Mesodermal cell (in vitro differentiated cells): ENCODE measurements around the gene IGFLR1. TPM values are rescaled to one million over a fixed set of nuclear protein-coding genes. Genes with fewer than 3 reads are reported as not detected.

Source experiments
- H3K27ac ChIP-seq: 2 replicates; pipeline ENCODE4 v1.7.0; 2013; ENCODE audit warnings: mild to moderate bottlenecking, low read depth, low read length, moderate library complexity; ENCODE audit not compliant: severe bottlenecking
- H3K36me3 ChIP-seq: 2 replicates; pipeline ENCODE4 v1.7.1; 2013; ENCODE audit warnings: mild to moderate bottlenecking, low read length, moderate library complexity; ENCODE audit not compliant: control insufficient read depth, insufficient read depth
- H3K4me1 ChIP-seq: one replicate; pipeline ENCODE4 v1.7.1; 2013; ENCODE audit warnings: mild to moderate bottlenecking, low read length; ENCODE audit not compliant: insufficient read depth, control insufficient read depth, poor library complexity, severe bottlenecking
- H3K4me3 ChIP-seq: 2 replicates; pipeline ENCODE4 v1.7.0; 2013; ENCODE audit warnings: low read length, control low read depth, mild to moderate bottlenecking; ENCODE audit not compliant: insufficient read depth, poor library complexity, severe bottlenecking; ENCODE audit errors: extremely low read depth
- H3K9me3 ChIP-seq: 2 replicates; pipeline ENCODE4 v1.7.1; 2013; ENCODE audit warnings: mild to moderate bottlenecking, low read length, moderate library complexity; ENCODE audit not compliant: control insufficient read depth
- WGBS, 2 experiments: methylation state at CpG; one replicate each; pipeline ENCODE4 v1.1.5; 2013; ENCODE audit warnings: missing lambda C conversion rate in 2 of 2; ENCODE audit not compliant: insufficient coverage in 2 of 2; 5-methylcytosine and 5-hydroxymethylcytosine counted together
- polyA plus RNA-seq, 2 experiments: library from polyadenylated mRNA; stranded (reverse); fragments of 50-300 nt; gene quantifications; one replicate each; pipeline ENCODE4 v1.2.3, GENCODE V29; 2013

The IGFLR1 gene
- polyA plus RNA-seq (2013, experiment 1 of 2), result 5.1 TPM
- polyA plus RNA-seq (2013, experiment 2 of 2), result 3.1 TPM

DNA sequence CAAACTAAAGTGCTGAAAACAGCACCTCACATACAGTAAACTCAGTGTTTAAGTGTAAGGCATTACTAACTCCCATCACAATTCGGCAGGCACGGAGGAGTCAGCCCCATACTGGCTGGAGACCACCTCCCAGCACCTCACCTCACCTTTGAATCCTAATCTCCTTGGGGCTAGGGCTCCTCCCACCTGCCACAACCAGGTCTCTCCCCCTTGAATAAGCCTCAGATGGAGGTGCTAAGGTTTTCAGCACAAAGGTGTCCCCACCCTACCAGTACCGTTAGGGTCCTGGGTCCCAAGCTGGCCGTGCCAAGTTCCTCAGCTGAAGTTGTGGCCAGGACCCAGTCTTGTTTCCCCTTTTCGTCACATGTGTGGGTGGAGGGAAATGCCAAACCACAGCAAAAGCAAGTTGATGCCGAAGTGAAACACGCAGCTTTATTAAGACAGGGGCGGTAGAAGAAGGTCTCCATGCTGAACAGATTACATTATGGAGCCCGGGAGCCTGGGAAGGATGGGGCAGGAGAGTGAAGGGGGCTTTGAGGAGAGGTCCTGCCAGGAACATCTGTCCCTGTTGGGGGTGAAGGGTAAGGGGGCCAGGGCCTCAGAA, at the start of gene IGFLR1:
IGFLR1 (minus strand) TSS at position 332 of the 604 bp plus-strand sequence. CDS start 1,272 bp downstream, outside the sequence.
- Histone ChIP-seq H3K9me3 (no peaks in the 10 kb centered on the region), H3K36me3 (peaks cover 34% of the 10 kb centered on the region), H3K4me1 (peaks cover 19% of the 10 kb centered on the region), H3K27ac (peak within 1 kb of the TSS; percentile 10), H3K4me3 (peak within 1 kb of the TSS; percentile 56)
- 93 to 96% methylated on average over 7 to 9 of the region's 9 CpGs for WGBS, 2 experiments

GRCh38 chr19:35791814-35792279, 49.6 kb upstream of the IGFLR1 start:
- WGBS, 2 experiments, result 88 to 100% methylated on average over 6 of the region's 9 CpGs
- H3K4me1 ChIP-seq, result no peaks in the 10 kb centered on the region
- no peaks in the 10 kb centered on the region for H3K9me3 ChIP-seq
- H3K4me3 ChIP-seq, result no peak overlapping the region
- no peaks in the 10 kb centered on the region for H3K36me3 ChIP-seq
- no peak overlapping the region for H3K27ac ChIP-seq

GRCh38 chr19:35790981-35791813, 48.9 kb upstream of the IGFLR1 start:
- H3K4me3 ChIP-seq, result no peak overlapping the region
- WGBS, 2 experiments, result 81 to 82% methylated on average over 20 of the region's 20 CpGs

DNA sequence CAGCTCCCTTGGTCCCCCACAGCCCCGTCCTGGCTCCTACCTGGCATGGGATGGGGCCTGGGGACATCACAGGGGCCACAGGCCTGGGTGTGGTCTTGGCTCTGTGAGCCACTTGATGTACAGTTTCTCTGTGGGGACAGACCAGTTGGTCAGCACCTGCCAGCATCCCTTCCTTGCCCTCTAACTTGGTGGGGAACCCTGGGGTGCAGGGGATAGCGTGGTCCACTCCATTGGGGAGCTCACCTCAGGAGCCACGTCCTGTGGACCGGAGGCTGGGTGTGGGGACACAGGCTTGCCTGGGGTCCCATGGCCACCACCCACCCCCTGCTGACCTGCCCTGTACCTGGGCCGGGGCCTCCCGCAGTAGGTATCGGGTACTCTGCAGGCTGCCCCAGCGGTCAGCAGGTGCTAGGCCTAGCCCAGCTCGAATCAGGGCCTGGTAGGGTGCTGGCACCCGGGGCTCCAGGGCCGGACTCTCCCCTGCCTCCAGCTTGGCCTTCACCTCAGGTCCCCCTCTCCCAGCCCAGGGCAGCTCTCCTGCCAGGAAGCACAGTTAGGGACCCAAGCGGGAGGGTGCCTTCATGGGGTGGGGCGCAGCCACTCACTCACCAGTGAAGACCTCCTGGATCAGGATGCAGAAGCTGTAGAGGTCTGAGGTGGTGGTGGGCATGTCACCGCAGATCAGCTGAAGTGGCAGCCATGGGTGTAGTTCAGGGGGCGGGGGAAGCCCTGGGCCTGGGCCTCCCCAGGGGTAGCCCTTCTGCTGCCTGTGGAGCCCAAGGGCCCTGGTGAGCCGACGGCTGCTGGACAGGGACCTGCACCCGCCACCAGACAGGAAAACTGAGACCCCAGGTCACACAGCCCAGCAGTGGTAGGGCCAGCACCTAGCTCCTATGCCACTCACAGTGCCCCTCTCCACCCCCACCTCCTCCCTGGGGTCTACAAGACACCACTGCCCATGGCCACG, 48.0 kb upstream of the IGFLR1 start:
- no peaks in the 10 kb centered on the region for H3K9me3 ChIP-seq
- no peaks in the 10 kb centered on the region for H3K4me1 ChIP-seq
- H3K27ac ChIP-seq, result no peak overlapping the region
- H3K4me3 ChIP-seq, result no peak overlapping the region
- 91% methylated on average over 14 to 16 of the region's 19 CpGs for WGBS, 2 experiments
- H3K36me3 ChIP-seq, result peaks cover 8% of the 10 kb centered on the region

More at GRCh38 chr19:35790981-35791813, 48.9 kb upstream of the IGFLR1 start:
- H3K27ac ChIP-seq, result no peak overlapping the region
- H3K4me1 ChIP-seq, result no peaks in the 10 kb centered on the region
- no peaks in the 10 kb centered on the region for H3K36me3 ChIP-seq
- H3K9me3 ChIP-seq, result no peaks in the 10 kb centered on the region

DNA sequence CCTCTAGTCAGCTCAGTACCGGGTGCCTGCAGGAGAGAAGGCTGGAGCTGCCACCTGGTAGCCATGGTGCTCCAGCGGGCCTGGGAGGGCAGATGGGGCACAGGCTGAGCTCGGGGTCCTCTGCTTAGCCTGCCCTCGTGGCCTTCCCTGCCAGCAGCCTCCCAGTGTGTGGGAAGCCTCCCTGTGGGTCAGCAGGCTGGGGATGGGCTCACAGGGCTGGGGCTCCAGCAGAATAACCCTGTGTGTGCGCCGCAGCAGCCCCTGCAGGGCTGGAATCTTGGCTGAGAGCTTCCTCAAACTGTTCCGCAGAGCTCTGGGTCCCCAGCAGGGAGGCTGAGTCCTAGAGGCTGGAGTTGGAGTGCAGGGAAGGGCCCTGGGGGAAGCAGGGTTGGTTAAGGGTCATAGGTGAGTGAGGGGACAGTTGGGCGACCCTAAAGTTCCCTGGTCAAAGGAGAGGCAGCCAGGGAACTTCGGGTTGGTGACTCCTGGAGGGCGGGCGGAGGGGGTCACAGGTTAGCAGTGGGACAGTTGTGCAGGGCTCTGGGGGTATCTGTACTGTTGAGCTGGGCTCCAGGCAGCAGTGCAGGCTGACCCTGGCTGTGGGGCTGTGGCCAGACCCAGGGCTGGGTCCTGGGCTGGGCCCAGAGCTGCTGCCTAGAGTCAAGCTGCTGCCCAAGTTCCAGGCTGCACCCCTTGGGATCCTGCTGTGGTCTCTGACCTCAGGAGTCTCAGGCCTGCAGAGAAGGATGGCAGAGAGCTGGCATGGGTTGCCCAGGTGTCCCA, 47.1 kb upstream of the IGFLR1 start:
- no peak overlapping the region for H3K4me3 ChIP-seq
- no peaks in the 10 kb centered on the region for H3K9me3 ChIP-seq
- no peaks in the 10 kb centered on the region for H3K4me1 ChIP-seq
- peaks cover 8% of the 10 kb centered on the region for H3K36me3 ChIP-seq
- WGBS, 2 experiments, result 84 to 86% methylated on average over 9 to 11 of the region's 11 CpGs
- no peak overlapping the region for H3K27ac ChIP-seq

DNA sequence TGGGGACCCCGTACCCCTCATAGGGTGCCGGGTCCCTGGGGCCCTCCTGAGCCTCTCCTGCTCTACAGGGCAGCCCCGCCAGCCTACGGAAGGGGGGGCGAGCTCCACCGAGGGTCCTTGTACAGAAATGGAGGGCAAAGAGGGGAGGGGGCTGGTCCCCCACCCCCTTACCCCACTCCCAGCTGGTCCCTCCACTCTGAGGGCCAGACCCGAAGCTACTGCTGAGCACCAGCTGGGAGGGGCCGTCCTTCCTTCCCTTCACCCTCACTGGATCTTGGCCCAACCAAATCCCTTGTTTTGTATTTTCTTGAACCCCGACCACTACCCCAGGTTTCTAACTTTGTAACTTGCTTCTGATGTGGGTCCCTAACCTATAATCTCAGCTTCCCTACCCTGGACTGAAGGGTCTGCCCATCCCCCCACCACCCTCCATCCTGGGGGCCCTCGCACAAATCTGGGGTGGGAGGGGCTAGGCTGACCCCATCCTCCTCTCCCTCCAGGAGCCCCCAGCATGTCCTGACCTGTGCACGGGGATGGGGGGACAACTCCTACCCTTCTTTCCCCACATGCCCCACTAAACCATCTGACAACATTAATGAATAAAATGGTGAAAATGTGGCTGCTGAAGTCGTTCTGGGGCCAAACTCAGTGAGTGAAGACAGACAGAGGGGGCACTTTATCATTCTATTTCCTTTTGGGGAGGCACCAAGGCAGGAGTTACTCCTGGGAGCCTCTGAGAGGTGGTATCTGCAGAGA, 46.1 kb upstream of the IGFLR1 start:
- H3K4me1 ChIP-seq, result no peaks in the 10 kb centered on the region
- no peaks in the 10 kb centered on the region for H3K9me3 ChIP-seq
- peaks cover 8% of the 10 kb centered on the region for H3K36me3 ChIP-seq
- WGBS, 2 experiments, result 80 to 89% methylated on average over 3 to 4 of the region's 12 CpGs
- no peak overlapping the region for H3K27ac ChIP-seq
- H3K4me3 ChIP-seq, result no peak overlapping the region

- no peak overlapping the region for H3K4me3 ChIP-seq
- H3K27ac ChIP-seq, result no peak overlapping the region
- peaks cover 4% of the 10 kb centered on the region for H3K4me1 ChIP-seq
- H3K9me3 ChIP-seq, result no peaks in the 10 kb centered on the region
- WGBS, 2 experiments, result 92 to 98% methylated on average over 6 to 10 of the region's 15 CpGs
- H3K36me3 ChIP-seq, result peaks cover 12% of the 10 kb centered on the region
Measured at GRCh38 chr19:35787227-35787799, 45.1 kb upstream of the IGFLR1 start.

DNA sequence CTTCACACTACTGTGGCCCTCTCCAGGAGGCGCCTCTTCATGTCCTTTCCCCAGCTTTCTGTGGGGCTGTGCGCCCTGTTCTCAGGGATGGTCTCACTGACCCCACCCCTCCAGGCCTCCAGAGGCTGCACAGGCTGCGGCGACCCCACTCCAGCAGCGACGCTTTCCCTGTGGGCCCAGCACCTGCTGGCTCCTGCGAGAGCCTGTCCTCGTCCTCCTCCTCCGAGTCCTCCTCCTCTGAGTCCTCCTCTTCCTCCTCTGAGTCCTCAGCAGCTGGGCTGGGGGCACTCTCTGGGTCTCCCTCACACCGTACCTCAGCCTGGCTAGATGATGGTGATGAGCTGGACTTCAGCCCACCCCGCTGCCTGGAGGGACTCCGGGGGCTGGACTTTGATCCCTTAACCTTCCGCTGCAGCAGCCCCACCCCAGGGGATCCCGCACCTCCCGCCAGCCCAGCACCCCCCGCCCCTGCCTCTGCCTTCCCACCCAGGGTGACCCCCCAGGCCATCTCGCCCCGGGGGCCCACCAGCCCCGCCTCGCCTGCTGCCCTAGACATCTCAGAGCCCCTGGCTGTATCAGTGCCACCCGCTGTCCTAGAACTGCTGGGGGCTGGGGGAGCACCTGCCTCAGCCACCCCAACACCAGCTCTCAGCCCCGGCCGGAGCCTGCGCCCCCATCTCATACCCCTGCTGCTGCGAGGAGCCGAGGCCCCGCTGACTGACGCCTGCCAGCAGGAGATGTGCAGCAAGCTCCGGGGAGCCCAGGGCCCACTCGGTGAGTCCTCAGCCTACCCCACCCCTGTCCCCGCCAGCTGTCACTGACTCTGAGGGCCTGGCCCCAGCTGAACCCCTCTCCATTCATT, 44.3 kb upstream of the IGFLR1 start:
- H3K9me3 ChIP-seq, result no peaks in the 10 kb centered on the region
- peaks cover 12% of the 10 kb centered on the region for H3K36me3 ChIP-seq
- WGBS, 2 experiments, result 94 to 97% methylated on average over 19 to 24 of the region's 31 CpGs

DNA sequence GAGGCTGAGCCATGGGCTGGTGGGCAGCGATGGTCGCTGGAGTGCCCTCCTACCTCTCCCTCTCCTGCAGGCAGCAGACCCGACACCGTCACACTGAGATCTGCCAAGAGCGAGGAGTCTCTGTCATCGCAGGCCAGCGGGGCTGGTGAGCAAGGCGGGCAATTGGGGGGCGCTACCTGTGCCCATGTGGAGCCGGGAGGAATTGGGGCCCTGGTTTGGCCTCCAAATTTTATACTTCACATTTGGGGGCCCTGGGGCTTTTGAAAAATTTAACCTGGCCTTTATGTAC, 43.0 kb upstream of the IGFLR1 start:
- Histone ChIP-seq H3K4me1 (peaks cover 4% of the 10 kb centered on the region), H3K9me3 (no peaks in the 10 kb centered on the region), H3K36me3 (peaks cover 17% of the 10 kb centered on the region), H3K4me3 (no peak overlapping the region), H3K27ac (no peak overlapping the region)
- WGBS, 2 experiments, result 78 to 97% methylated on average over 6 to 10 of the region's 10 CpGs

More for the DNA sequence above, 44.3 kb upstream of the IGFLR1 start:
- Histone ChIP-seq H3K27ac (no peak overlapping the region), H3K4me1 (peaks cover 4% of the 10 kb centered on the region), H3K4me3 (no peak overlapping the region)
